Placental epithelial cell (primary cell): Measurements from ENCODE around the gene ANGPTL1. TPM values are rescaled to one million over a fixed set of nuclear protein-coding genes. Genes with fewer than 3 reads are reported as not detected.

Experiments
- total RNA-seq: library from RNA; depleted of rRNA; stranded (reverse); fragments of >200 nt; gene quantifications from 2 replicates; pipeline ENCODE4 v1.2.3, GENCODE V29; 2012

The ANGPTL1 gene, protein sequence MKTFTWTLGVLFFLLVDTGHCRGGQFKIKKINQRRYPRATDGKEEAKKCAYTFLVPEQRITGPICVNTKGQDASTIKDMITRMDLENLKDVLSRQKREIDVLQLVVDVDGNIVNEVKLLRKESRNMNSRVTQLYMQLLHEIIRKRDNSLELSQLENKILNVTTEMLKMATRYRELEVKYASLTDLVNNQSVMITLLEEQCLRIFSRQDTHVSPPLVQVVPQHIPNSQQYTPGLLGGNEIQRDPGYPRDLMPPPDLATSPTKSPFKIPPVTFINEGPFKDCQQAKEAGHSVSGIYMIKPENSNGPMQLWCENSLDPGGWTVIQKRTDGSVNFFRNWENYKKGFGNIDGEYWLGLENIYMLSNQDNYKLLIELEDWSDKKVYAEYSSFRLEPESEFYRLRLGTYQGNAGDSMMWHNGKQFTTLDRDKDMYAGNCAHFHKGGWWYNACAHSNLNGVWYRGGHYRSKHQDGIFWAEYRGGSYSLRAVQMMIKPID
- not detected in 2 replicates for total RNA-seq

GRCh38 chr1:178870944-178871343, at the start of gene ANGPTL1:
TSS of gene ANGPTL1 (minus strand) at chr1:178871077. CDS start at chr1:178865776, 5,301 bp downstream.

Other genes with a start within 250 kb of the ANGPTL1 start
- gene RALGPS2, start 145.8 kb downstream of the ANGPTL1 start, total RNA-seq: 22.4 and 24.9 TPM in 2 replicates
- gene FAM20B, start 154.8 kb upstream of the ANGPTL1 start, total RNA-seq: 16.1 and 29.0 TPM in 2 replicates
- gene TOR3A, start 211.0 kb upstream of the ANGPTL1 start, total RNA-seq: 18.1 and 22.3 TPM in 2 replicates